NCI-H2171 (cell line): ENCODE data around the gene CNTN2.

Experiments used
- DNase-seq: peaks from one replicate; lab custom pipeline; 2025; lab: John Stamatoyannopoulos, UW

Gene CNTN2

GRCh38 chr1:205042911-205043806 lies at the start of gene CNTN2:
TSS of gene CNTN2 (plus strand) at chr1:205043212. CDS start at chr1:205053186, 9,974 bp downstream.
- DNase-seq: no peak

- no peak for DNase-seq
These were observed 48.7 kb upstream of the CNTN2 start for GRCh38 chr1:204994086-204994862.

- no peak for DNase-seq
These were observed 46.0 kb upstream of the CNTN2 start for GRCh38 chr1:204996981-204997380.

- no peak for DNase-seq
These were observed 45.2 kb upstream of the CNTN2 start for GRCh38 chr1:204997591-204998355.

GRCh38 chr1:205001162-205001561 lies 41.9 kb upstream of the CNTN2 start:
- no peak for DNase-seq

GRCh38 chr1:205002705-205003104 lies 40.3 kb upstream of the CNTN2 start:
- no peak for DNase-seq

GRCh38 chr1:205003358-205004131 lies 39.5 kb upstream of the CNTN2 start:
- DNase-seq: no peak

- DNase-seq: no peak
These were observed 38.7 kb upstream of the CNTN2 start for GRCh38 chr1:205004351-205004750.

- no peak for DNase-seq
These were observed 34.1 kb upstream of the CNTN2 start for GRCh38 chr1:205008896-205009295.

GRCh38 chr1:205009670-205010069 lies 33.3 kb upstream of the CNTN2 start:
- peak; percentile 67 for DNase-seq

GRCh38 chr1:205012391-205013140 lies 30.4 kb upstream of the CNTN2 start:
- DNase-seq: no peak

- peak; percentile 69 for DNase-seq
These were observed 29.2 kb upstream of the CNTN2 start for GRCh38 chr1:205013683-205014367.

GRCh38 chr1:205014783-205015182 lies 28.2 kb upstream of the CNTN2 start:
- DNase-seq: no peak

GRCh38 chr1:205015241-205015640 lies 27.8 kb upstream of the CNTN2 start:
- peak; percentile 14 for DNase-seq

- no peak for DNase-seq
These were observed 26.9 kb upstream of the CNTN2 start for GRCh38 chr1:205016075-205016474.

GRCh38 chr1:205016584-205016983 lies 26.4 kb upstream of the CNTN2 start:
- no peak for DNase-seq

- DNase-seq: no peak
These were observed 26.0 kb upstream of the CNTN2 start for GRCh38 chr1:205017001-205017400.

- no peak for DNase-seq
These were observed 25.2 kb upstream of the CNTN2 start for GRCh38 chr1:205017766-205018165.

GRCh38 chr1:205018381-205018780 lies 24.6 kb upstream of the CNTN2 start:
- DNase-seq: no peak

- DNase-seq: no peak
These were observed 22.5 kb upstream of the CNTN2 start for GRCh38 chr1:205020466-205020865.
